HTERT RPE-1 (cell line): ENCODE data around the gene CEP20.
"Not testable (repeated sequence)": the region's sequence is repeated elsewhere in the genome, so short reads cannot be mapped to it uniquely, and the experiment has no call there.

Experiments
- in situ Hi-C: fragments of 300-500 bp; cut with MboI; formaldehyde crosslinking; loops from 4 replicates; pipeline ENCODE4 v1.14.3; 2020; ENCODE audit warnings: low sequenced_read_pairs

CEP20 gene, protein sequence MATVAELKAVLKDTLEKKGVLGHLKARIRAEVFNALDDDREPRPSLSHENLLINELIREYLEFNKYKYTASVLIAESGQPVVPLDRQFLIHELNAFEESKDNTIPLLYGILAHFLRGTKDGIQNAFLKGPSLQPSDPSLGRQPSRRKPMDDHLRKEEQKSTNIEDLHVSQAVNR

DNA sequence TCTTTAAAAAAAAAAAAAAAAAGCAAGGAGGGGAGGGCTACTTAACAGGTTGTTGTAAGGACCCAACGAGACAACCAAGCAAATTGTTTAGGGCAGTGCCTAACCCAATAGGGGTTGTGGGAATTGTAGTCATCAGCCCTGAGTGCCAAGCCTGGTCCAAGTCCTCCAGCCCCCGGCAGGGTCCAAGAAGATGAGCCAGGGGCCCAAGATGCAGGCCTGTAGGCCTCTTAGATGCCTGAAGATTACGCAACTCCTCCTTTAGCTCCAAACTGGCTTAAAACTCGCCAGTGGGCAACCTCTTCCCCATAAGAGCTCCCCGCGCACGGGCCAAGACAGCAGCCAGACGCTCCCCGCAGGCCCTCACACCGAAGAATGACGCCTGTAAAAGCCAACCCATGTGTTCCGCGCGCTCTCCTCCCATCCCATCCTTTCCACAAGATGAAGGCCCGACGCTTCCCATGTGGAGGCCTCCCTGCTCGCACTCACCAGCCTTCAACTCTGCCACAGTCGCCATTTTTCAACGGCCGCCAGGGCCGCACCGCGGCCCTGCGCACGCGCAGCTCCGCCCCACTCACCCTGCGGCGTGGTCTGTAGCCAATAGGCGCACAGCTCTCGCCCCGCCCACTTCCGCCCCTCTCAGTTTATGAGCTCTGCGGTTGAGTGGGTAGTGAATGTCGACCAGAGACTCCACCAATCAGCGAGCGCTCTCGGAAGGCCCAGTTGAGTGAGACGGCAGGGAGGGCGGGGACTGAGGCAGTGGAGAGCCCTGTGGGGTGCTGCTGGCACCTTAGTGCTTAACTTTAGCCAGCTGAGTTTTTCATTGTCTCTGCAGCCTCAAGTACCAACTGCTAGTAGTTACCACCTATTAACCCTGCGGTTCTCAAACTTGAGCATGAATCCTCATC, at the start of gene CEP20:
Gene CEP20 (minus strand): TSS at position 532 of the 905 bp plus-strand sequence. CDS start 18 bp downstream, at position 514.
- in situ Hi-C loops, result no loop called here

DNA sequence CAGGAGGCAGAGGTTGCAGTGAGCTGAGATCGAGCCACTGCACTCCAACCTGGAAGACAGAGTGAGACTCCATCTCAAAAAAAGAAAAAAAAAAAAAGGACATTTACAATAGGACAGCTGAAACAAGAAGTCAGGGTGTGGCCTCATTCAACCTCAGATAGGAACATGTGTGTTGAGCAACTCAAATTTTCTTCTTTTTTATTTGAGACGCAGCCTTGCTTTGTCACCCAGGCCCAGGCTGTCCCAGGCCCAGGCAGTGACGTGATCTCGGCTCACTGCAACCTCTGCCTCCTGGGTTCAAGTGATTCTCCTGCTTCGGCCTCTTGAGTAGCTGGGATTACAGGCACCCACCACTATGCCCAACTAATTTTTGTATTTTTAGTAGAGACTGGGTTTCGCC, 48.4 kb upstream of the CEP20 start:
- in situ Hi-C loops, result not testable (repeated sequence)

DNA sequence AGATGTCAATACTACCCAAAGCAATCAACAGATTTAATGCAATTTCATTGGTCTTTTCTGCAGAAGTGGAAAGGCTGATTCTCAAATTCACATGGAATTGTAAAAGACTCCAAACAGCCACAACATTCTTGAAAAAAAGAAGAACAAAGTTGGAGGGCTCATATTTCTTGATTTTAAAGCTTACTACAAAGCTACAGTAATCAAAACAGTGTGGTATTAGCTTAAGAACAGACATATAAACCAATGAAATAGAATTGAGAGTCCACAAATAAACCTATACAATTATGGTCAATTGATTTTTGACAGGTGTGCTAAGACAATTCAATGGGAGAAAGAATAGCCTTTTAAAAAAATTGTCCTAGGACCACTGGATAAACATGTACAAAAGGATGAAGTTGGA, 46.6 kb upstream of the CEP20 start:
- in situ Hi-C loops, result no loop called here

DNA sequence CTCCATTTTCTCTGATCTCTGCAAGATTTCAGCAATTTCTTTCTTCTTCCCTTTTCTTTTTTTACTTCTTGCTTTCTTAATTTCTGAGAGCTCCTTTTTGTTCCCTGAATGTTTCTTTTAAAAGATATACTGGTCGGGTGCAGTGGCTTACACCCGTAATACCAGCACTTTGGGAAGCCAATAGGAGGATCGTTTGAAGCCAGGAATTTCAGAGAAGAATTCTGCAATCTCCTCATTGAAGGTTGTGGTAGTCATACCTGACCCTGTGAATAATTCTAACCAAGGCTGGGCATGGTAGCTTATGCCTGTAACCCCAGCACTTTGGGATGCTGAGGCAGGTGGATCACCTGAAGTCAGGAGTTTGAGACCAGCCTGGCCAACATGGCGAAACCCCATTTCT, 45.4 kb upstream of the CEP20 start:
- in situ Hi-C loops, result no loop called here

DNA sequence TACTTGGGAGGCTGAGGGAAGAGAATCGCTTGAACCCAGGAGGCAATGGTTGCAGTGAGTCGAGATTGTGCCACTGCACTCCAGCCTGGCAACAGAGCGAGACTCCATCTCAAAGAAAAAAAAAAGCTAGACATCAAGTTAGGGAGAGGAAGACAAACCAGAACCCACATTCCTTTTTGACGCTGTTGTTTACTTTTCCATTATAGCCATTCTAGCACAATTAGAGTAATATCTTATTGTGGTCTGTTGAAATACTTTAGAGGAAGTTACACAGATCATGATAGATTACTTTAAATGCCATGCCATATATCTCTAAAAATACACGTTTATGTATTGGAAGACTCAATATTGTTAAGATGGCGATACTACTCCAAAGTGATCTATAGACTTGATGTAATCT, 44.5 kb upstream of the CEP20 start:
- in situ Hi-C loops, result no loop called here

DNA sequence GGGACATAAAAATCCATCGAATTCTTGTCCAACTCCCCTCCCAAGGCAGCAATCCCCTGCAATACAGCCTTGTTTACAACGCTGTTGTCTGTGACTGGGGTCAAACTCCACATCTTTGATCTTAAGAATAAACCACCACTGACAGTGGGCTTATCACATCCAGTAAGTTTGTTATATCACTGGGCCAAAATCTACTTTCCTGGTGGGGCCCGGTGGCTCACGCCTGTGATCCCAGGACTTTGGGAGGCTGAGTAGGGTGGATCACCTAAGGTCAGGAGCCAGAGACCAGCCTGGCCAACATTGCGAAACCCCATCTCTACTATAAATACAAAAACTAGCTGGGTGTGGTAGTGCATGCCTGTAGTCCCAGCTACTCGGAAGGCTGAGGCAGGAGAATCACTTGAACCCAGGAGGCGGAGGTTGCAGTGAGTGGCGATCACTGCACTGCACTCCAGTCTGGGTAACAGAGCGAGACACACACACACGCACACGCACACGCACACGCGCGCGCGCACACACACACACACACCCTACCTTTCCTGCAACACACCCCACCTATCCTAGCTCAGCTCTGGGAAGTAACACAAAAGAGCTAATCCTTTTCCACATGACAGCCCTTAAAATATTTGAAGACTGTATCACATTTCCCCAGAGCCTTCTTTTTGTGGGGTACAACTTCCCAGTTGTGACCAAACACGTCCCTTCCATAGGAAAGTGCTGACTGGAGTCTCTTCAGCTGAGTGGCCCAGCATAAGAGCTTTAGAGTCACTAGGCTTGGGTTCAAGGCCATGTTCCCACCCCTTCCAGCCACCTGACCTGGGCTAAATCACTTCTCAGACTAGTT, 40.1 kb upstream of the CEP20 start:
- in situ Hi-C loops, result no loop called here

DNA sequence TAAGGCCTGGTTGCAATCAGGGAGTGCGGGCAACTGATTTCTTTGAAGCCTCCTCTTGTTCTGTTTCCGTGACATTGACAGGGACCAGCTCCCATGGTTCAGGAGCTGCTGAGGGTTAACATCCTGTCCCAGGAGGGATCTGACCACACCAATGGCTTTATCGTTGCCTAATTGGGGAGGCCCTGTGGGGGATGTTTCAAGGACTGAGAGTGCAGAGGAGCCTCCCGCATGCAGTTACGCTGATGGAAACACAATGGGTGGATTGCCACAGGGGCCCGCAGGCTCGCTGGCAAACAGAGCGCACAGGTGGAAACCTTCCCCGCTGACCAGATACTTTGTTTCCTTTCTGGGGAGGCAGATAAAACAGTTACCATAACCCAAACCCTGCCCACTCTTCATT, 37.2 kb upstream of the CEP20 start:
- in situ Hi-C loops, result no loop called here

DNA sequence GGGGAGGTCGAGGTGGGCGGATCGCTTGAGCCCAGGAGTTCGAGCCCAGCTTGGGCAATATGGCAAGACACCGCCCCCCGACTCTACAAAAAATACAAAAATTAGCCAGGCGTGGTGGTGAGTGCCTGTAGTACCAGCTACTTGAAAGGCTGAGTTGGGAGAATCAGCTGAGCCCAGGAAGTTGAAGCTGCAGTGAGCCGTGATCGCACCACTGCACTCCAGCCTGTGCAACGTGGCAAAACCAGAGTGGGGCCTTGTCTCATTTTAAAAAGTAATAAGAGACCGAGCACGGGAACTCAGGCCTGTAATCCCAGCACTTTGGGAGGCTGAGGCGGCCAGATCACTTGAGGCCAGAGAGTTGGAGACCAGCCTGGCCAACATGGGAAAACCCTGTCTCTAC, 36.6 kb upstream of the CEP20 start:
- in situ Hi-C loops, result no loop called here

DNA sequence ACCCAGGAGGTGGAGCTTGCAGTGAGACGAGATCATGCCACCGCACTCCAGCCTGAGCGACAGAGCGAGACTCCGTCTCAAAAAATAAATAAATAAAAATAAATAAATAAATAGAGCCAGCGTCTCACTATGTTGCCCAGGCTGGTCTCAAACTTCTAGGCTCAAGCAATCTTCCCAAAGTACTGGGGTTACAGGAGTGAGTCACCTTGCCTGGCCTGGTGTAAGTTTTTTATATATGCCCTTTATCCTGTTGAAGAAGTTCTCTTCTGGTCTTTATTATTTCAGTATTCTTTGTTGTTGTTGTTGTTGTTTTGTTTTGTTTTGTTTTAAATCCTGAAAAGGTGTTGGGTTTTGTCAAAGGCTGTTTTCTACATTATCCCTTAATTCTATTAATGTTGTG, 30.9 kb upstream of the CEP20 start:
- in situ Hi-C loops, result no loop called here

DNA sequence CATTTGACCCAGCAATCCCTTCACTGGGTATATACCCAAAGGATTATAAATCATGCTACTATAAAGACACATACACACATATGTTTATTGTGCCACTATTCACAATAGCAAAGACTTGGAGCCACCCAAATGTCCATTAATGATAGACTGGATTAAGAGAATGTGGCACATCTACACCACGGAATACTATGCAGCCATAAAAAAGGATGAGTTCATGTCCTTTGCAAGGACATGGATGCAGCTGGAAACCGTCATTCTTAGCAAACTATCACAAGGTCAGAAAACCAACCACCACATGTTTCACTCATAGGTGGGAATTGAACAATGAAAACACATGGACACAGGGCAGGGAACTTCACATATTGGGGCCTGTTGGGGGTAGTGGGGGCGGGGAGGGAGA, 29.9 kb upstream of the CEP20 start:
- in situ Hi-C loops, result not testable (repeated sequence)

DNA sequence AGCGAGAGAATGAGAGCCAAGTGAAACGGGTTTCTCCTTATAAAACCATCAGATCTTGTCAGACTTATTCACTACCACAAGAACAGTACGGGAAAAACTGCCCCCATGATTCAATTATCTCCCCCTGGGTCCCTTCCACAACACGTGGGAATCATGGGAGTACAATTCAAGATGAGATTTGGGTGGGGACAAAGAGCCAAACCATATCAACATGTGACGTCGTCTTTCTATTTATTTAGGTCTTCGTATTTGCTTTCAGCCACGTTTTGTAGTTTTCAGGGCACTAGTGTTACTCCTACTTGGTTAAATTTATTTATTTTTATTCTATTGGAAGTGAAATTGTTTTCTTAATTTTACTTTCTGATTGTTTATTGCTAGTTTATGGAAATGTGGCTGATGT, 27.9 kb upstream of the CEP20 start:
- in situ Hi-C loops, result no loop called here

DNA sequence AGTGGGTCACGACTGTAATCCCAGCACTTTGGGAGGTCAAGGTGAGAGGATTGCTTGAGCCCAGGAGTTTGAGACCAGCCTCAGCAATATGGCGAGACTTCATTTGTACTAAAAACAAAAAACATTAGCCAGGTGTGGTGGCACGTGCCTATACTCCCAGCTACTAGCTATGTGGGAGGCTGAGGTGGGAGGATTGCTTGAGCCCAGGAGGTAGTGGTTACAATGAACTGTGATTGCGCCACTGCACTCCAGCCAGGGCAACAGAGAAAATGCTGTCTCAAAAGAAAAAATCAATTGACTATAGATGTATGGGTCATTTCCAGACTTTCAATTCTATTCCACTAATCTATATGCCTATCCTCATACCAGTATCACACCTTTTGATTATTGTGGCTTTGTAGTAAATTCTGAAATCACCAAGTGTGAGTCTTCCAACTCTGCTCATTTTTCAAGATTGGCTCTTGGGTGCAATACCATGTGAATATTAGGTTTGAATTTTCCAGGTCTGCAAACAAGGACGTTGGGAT, 27.2 kb upstream of the CEP20 start:
- in situ Hi-C loops, result no loop called here

DNA sequence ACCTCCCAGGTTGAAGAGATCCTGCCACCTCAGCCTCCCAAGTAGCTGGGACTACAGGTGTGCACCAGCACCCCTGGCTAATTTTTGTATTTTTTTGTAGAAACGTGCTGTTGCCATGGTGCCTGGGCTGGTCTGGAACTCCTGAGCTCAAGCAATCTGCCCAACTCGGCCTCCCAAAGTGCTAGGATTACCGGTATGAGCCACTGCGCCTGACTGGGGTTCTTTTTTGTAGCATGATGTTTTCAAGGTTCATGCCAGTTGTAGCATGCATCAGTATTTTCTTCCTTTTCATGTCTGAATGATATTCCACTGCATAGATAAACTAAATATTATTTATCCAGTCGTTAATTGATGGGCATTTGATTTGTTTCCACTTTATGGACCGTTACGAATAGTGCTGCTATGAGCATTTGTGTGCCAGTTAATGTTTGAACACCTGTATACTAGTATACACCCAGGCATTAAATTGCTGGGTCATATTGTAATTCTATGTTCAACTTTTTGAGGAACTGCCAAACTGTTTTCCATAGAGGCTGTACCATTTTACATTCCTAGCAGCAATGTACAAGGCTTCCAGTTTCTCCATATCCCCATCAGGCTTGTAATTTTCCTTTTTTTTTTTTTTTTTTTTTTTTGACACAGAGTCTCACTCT, 24.8 kb upstream of the CEP20 start:
- in situ Hi-C loops, result no loop called here

DNA sequence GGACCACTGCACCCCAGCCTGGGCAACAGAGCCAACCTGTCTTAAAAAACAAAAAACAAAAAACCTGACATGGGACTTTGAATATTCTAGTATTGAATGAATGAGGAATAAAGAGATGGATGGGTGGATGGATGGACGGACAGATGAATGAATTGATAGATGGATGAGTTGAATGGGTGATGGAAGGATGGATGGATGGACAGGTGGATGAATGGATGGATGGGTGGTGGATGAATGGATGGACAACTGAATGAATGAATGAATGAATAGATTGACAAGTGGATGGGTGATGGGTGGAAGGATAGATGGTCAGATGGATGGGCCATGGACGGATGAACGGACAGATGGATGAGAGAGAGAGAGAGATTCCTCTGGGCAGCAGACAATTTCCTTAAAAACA, 22.8 kb upstream of the CEP20 start:
- in situ Hi-C loops, result no loop called here

DNA sequence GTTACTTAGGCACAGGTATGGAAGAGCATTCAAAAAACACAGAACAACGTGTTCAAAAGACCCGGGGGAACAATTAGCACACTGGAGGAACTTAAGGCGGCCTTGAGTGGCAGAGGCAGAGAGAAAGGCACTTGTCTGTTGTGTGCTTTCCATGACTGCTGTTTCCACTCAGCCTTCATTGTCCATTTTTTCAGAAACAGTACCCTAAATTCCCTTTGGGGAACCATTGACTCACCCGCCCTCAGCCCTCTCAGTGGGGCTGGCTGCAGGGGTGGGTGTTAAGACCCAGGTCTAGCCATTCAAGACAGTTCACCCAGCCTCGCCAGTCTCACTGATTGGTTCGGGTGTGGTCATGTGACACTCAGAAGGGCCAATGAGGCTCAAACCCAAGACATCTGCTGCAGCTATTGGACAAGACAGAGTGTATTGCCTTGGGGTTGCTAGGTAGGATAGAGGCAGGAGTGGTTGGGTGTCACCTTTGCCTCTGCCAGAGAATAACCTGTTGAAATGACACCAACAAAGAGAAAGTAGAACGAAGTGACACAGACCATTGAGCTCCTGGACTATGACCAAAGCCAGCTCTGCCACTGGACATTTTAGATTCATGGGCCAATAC, 19.6 kb upstream of the CEP20 start:
- in situ Hi-C loops, result no loop called here

DNA sequence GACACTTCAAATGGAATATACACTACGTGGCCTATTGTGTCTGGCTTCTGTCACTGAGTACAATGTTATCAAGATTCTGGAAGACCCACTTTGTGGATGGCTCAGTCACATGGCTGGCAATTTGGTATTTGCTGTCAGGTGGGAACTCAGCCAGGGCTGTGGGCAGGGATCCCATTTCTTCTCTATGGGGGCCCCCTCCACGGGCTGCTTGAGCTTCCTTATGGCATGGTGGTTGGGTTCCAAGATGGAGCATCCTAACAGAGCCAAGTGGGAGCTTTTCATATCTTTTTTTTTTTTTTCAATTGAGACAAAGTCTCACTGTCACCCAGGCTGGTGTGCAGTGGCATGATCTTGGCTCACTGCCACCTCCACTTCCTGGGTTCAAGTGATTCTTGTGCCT, 18.0 kb upstream of the CEP20 start:
- in situ Hi-C loops, result no loop called here

DNA sequence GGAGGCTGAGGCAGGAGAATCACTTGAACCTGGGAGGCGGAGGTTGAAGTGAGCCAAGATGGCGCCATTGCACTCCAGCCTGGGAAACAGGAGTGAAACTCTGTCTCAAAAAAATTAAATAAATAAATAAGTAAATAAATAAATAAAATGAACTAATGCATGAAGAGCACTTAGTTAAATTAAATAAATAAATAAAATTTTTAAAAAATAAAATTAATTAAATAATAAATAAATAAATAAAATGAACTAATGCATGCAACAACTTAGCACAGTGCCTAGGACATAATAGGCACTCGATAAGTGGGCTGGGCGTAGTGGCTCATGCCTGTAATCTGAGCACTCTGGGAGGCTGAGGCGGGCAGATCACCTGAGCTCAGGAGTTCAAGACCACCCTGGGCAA, 15.6 kb upstream of the CEP20 start:
- in situ Hi-C loops, result no loop called here

DNA sequence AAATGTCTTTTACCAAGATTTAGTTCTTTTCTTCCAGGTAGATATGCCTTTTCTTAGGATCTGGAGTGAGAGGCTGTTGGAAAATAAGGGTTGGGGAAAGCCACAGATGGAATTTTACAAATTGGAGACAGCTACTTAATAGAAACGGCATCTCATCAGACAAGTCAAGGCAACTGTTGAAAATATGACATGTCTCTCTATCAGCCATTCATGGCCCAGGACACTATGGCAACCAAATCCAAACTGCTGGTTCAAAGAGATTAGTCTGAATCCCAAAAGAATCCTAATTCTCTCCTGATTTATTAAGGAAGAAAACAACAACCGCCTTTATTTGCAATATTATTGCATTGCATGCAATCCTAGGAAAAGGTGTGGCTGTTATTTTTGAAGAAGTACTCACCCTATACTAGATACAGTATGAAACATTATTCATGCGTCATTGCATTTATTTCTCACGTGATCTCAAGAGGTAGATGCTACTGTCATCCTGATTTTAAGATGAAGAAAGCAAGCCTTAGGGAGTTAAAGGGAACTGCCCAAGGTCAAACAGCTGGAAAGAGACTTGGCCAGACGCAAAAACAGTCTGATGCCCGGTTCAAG, 12.6 kb upstream of the CEP20 start:
- in situ Hi-C loops, result no loop called here

DNA sequence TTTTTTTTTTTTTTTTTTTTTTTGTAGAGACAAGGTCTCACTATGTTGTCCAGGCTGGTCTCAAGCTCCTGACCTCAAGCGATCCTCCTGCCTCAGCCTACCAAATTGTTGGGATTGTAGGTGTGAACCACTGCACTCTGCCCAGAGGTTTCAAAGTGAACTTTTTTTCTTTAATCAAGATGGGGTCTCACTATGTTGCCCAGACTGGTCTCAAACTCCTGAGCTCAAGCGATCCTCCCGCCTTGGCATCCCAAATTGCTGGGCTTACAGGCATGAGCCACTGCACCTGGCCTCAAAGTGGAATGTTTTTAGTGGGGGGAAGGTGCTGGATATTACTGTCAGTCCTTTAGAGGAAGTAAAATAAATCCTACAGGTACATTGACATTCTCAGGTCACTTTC, 12.0 kb upstream of the CEP20 start:
- in situ Hi-C loops, result no loop called here

DNA sequence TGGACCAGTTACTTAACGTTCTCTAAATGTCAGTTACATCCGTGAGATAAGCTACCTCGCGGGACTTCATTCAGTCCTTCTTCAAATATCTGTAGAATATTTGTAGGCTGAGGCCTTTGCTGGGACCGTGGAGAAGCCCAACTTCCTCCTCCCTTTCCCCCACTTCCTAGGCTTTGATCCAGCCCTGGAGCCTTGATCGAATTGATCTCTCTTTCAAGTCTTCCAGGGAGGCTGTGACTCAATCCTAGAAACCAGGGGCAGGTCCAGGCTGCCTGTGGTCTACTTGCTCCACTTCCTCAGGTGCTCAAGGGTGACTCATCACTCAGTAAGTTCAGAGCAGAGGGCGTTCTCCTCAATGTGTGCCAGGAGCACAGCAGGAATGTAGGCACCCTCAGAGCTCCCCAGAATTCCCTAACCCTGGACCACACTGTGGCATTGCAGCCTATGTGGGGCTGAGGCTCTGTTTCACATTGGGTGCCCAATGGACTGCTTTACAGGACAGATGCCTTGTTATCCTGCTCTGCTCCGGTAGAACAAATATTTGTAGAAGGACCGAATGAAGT, 11.2 kb upstream of the CEP20 start:
- in situ Hi-C loops, result no loop called here
